ENCODE data around the gene RGMA.

RGMA gene

GRCh38 chr15:93058904-93059427 lies 30.0 kb downstream of the RGMA start:
- TF ChIP-seq FOXK2 (IDR thresholded peaks at IDR 0.05), result no peak
- ChIA-PET CTCF (interaction anchor here (1.6 kb wide), 1 partner anchor 29 kb away, joined by 9 read pairs; no protein-coding TSS in a partner anchor), POLR2A (interaction anchor here (1.3 to 1.9 kb wide), 2 partner anchors 10 to 12 kb away, joined by 6 read pairs; no protein-coding TSS in a partner anchor)
- DNase-seq (ENCODE audit: extremely low spot score), result no peak

DNA sequence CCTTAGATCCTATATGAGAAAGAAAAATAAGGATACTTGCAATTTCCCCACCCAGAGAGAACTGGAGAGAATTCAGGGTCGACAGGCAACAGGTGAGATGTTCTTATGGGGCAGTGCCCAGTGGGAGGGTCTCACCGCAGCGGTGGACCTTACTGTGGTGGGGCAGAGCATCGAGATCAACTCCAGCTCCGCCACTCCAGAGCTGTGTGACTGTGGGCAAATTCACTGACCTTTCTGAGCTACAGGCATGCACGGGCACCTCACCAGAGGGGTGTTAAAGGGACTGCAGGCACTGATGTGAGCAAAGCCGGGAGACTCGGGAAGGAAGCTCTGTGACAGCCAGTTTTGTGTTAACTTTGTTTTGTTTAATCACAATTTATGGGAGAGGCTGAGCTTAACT lies 30.9 kb downstream of the RGMA start:
- ChIA-PET CTCF (interaction anchor here (0.6 kb wide), 1 partner anchor 28 kb away, joined by 3 read pairs; no protein-coding TSS in a partner anchor), POLR2A (no interaction called here)
- TF ChIP-seq SUZ12 (IDR thresholded peaks at IDR 0.05) (no peak), NFRKB (IDR thresholded peaks at IDR 0.05) (no peak), FOXA1 (IDR thresholded peaks at IDR 0.05) (no peak), HDGF (IDR thresholded peaks at IDR 0.05; ENCODE audit: borderline replicate concordance) (no peak), ARNT (IDR thresholded peaks at IDR 0.05) (no peak), ZNF384 (IDR thresholded peaks at IDR 0.05) (no peak), FOXK2 (IDR thresholded peaks at IDR 0.05) (no peak), CTBP1 (IDR thresholded peaks at IDR 0.05; ENCODE audit: borderline replicate concordance) (no peak), BHLHE40 (IDR thresholded peaks at IDR 0.05; ENCODE audit: borderline replicate concordance) (no peak), FOXM1 (IDR thresholded peaks at IDR 0.05; ENCODE audit: borderline replicate concordance) (no peak), TARDBP (IDR thresholded peaks at IDR 0.05) (no peak), ELF4 (IDR thresholded peaks at IDR 0.05) (no peak), LEF1 (IDR thresholded peaks at IDR 0.05; ENCODE audit: borderline replicate concordance) (no peak), PKNOX1 (IDR thresholded peaks at IDR 0.05) (no peak), SP1 (IDR thresholded peaks at IDR 0.05) (no peak)
- DNase-seq (ENCODE audit: extremely low spot score), result no peak

- POLR2A ChIA-PET, result no interaction called here
- TF ChIP-seq FOXM1 (IDR thresholded peaks at IDR 0.05; ENCODE audit: borderline replicate concordance) (no peak), ELF4 (IDR thresholded peaks at IDR 0.05) (no peak), NFRKB (IDR thresholded peaks at IDR 0.05) (no peak), SUZ12 (IDR thresholded peaks at IDR 0.05) (no peak), BHLHE40 (IDR thresholded peaks at IDR 0.05; ENCODE audit: borderline replicate concordance) (no peak), HDGF (IDR thresholded peaks at IDR 0.05; ENCODE audit: borderline replicate concordance) (no peak), FOXA1 (IDR thresholded peaks at IDR 0.05) (no peak)
- CTCF ChIA-PET, result interaction anchor here (0.6 kb wide), 1 partner anchor 27 kb away, joined by 3 read pairs; no protein-coding TSS in a partner anchor
- no peak for DNase-seq (ENCODE audit: extremely low spot score)
Measured at GRCh38 chr15:93057618-93058017, 31.4 kb downstream of the RGMA start.

GRCh38 chr15:93056836-93057235 lies 32.2 kb downstream of the RGMA start:
- DNase-seq (ENCODE audit: extremely low spot score), result no peak
- POLR2A ChIA-PET, result no interaction called here
- TF ChIP-seq HDGF (IDR thresholded peaks at IDR 0.05; ENCODE audit: borderline replicate concordance), result no peak
- TF ChIP-seq CTBP1 (IDR thresholded peaks at IDR 0.05; ENCODE audit: borderline replicate concordance), result no peak
- no peak for TF ChIP-seq NFRKB (IDR thresholded peaks at IDR 0.05)
- TF ChIP-seq ARNT (IDR thresholded peaks at IDR 0.05), result no peak
- TF ChIP-seq ELF4 (IDR thresholded peaks at IDR 0.05), result no peak
- no peak for TF ChIP-seq FOXM1 (IDR thresholded peaks at IDR 0.05; ENCODE audit: borderline replicate concordance)
- TF ChIP-seq PKNOX1 (IDR thresholded peaks at IDR 0.05), result no peak
- TF ChIP-seq FOXK2 (IDR thresholded peaks at IDR 0.05), result no peak
- no peak for TF ChIP-seq L3MBTL2 (conservative IDR thresholded peaks at IDR 0.05)
- no peak for TF ChIP-seq SUZ12 (IDR thresholded peaks at IDR 0.05)
- TF ChIP-seq SP1 (IDR thresholded peaks at IDR 0.05), result no peak
- CTCF ChIA-PET, result interaction anchor here (1.1 kb wide), 1 partner anchor 31 kb away, joined by 5 read pairs; no protein-coding TSS in a partner anchor

DNA sequence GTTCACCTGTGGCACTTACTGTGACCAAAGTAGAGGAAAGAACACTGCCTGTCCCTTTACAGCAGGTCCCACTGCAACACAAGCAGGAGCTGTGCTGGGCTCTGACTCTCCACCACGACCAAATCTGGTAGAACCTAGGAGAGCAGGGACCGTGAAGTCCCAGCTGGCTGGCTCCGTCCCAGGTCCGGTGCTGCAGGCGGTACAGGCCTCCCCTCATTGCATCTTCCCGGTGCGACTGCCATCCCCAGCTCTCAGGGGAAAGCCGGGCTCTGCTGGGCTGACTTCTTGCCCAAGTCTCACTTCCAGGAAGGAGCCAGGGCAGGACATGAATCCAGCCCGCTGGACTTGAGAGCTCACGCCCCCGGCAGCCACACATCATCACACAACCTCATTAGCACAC lies 33.8 kb downstream of the RGMA start:
- DNase-seq (ENCODE audit: extremely low spot score), result no peak
- ChIA-PET POLR2A (no interaction called here), CTCF (interaction anchor here (1.5 kb wide), 1 partner anchor 18 kb away, joined by 5 read pairs; no protein-coding TSS in a partner anchor)
- no peak for TF ChIP-seq ZNF384 (IDR thresholded peaks at IDR 0.05)
- no peak for TF ChIP-seq ELF4 (IDR thresholded peaks at IDR 0.05)
- TF ChIP-seq HDGF (IDR thresholded peaks at IDR 0.05; ENCODE audit: borderline replicate concordance), result no peak
- TF ChIP-seq LEF1 (IDR thresholded peaks at IDR 0.05; ENCODE audit: borderline replicate concordance), result no peak
- TF ChIP-seq SUZ12 (IDR thresholded peaks at IDR 0.05), result no peak
- TF ChIP-seq FOXA1 (IDR thresholded peaks at IDR 0.05), result no peak
- TF ChIP-seq NFRKB (IDR thresholded peaks at IDR 0.05), result no peak
- no peak for TF ChIP-seq ARNT (IDR thresholded peaks at IDR 0.05)
- TF ChIP-seq FOXM1 (IDR thresholded peaks at IDR 0.05; ENCODE audit: borderline replicate concordance), result no peak
- TF ChIP-seq TARDBP (IDR thresholded peaks at IDR 0.05), result no peak
- no peak for TF ChIP-seq FOXK2 (IDR thresholded peaks at IDR 0.05)
- no peak for TF ChIP-seq PKNOX1 (IDR thresholded peaks at IDR 0.05)
- no peak for TF ChIP-seq CTBP1 (IDR thresholded peaks at IDR 0.05; ENCODE audit: borderline replicate concordance)
- TF ChIP-seq BHLHE40 (IDR thresholded peaks at IDR 0.05; ENCODE audit: borderline replicate concordance), result no peak
- TF ChIP-seq L3MBTL2 (conservative IDR thresholded peaks at IDR 0.05), result no peak

GRCh38 chr15:93052090-93052879 lies 36.7 kb downstream of the RGMA start:
- TF ChIP-seq L3MBTL2 (conservative IDR thresholded peaks at IDR 0.05) (no peak), FOXK2 (IDR thresholded peaks at IDR 0.05) (no peak), LEF1 (IDR thresholded peaks at IDR 0.05; ENCODE audit: borderline replicate concordance) (no peak), HDGF (IDR thresholded peaks at IDR 0.05; ENCODE audit: borderline replicate concordance) (no peak), ARNT (IDR thresholded peaks at IDR 0.05) (no peak), FOXM1 (IDR thresholded peaks at IDR 0.05; ENCODE audit: borderline replicate concordance) (no peak), ELF4 (IDR thresholded peaks at IDR 0.05) (no peak), TARDBP (IDR thresholded peaks at IDR 0.05) (no peak), FOXA1 (IDR thresholded peaks at IDR 0.05) (no peak), BHLHE40 (IDR thresholded peaks at IDR 0.05; ENCODE audit: borderline replicate concordance) (no peak), SUZ12 (IDR thresholded peaks at IDR 0.05) (no peak), NFRKB (IDR thresholded peaks at IDR 0.05) (no peak), ZNF384 (IDR thresholded peaks at IDR 0.05) (no peak), CTBP1 (IDR thresholded peaks at IDR 0.05; ENCODE audit: borderline replicate concordance) (no peak), PKNOX1 (IDR thresholded peaks at IDR 0.05) (no peak), SP1 (IDR thresholded peaks at IDR 0.05) (no peak)
- ChIA-PET CTCF (interaction anchor here (0.6 to 1.0 kb wide), 3 partner anchors 15 to 255 kb away, joined by 3 to 5 read pairs (median 4); no protein-coding TSS in a partner anchor), POLR2A (no interaction called here)
- no peak for DNase-seq (ENCODE audit: extremely low spot score)

Data from HEK293T (cell line).